K562 (cell line): ENCODE measurements around the gene SPIB. TPM values are rescaled to one million over a fixed set of nuclear protein-coding genes. Genes with fewer than 3 reads are reported as not detected.

Experiments
- CTBP1 ChIP-seq: fragments of 450-650 bp; IDR thresholded peaks from 2 replicates; pipeline ENCODE4 v1.6.1; 2016; ENCODE audit warnings: borderline replicate concordance
- E2F1 ChIP-seq: sonication (generic); formaldehyde crosslinking; IDR thresholded peaks from 2 replicates; pipeline ENCODE4 v1.8.1; 2023; ENCODE audit warnings: mild to moderate bottlenecking, missing genetic modification reagents, moderate library complexity
- E2F4 ChIP-seq: sonication (generic); formaldehyde crosslinking; IDR thresholded peaks from 2 replicates; pipeline ENCODE4 v1.8.0; 2022; ENCODE audit warnings: mild to moderate bottlenecking, low read depth, missing genetic modification reagents
- HMG20A ChIP-seq: fragments of 450-650 bp; formaldehyde crosslinking; conservative IDR thresholded peaks from 2 replicates; pipeline ENCODE4 v1.4.0; 2020; ENCODE audit warnings: mild to moderate bottlenecking, mixed read lengths
- JUNB ChIP-seq: fragments of 450-650 bp; formaldehyde crosslinking; conservative IDR thresholded peaks from 2 replicates; pipeline ENCODE4 v1.4.0; 2020; ENCODE audit warnings: mild to moderate bottlenecking
- MNT ChIP-seq, 2 experiments: fragments of 450-650 bp; conservative IDR thresholded peaks; 2 replicates each; pipeline ENCODE4 v1.6.1; 2017; ENCODE audit warnings: mild to moderate bottlenecking in 2 of 2, moderate library complexity in 2 of 2
- NCOR1 ChIP-seq: fragments of 450-650 bp; IDR thresholded peaks from 2 replicates; pipeline ENCODE4 v1.6.1; 2016; ENCODE audit warnings: mild to moderate bottlenecking, moderate library complexity
- POLR3A ChIP-seq: IDR thresholded peaks from 2 replicates; pipeline ENCODE4 v1.6.1; 2011; ENCODE audit warnings: borderline replicate concordance, mild to moderate bottlenecking, moderate library complexity; ENCODE audit not compliant: insufficient read length, insufficient read depth; ENCODE audit errors: extremely low read depth
- PRPF4 ChIP-seq: fragments of 200-400 bp; formaldehyde crosslinking; IDR thresholded peaks from one replicate; pipeline ENCODE4 v1.6.1; 2017; ENCODE audit warnings: low read length, low read depth, mild to moderate bottlenecking; ENCODE audit not compliant: insufficient read depth, poor library complexity, severe bottlenecking
- TAF7 ChIP-seq: fragments of 450-650 bp; IDR thresholded peaks from 2 replicates; pipeline ENCODE4 v1.6.1; 2016; ENCODE audit warnings: missing genetic modification characterization, missing compliant biosample characterization
- TRIM25 ChIP-seq: fragments of 450-650 bp; IDR thresholded peaks from 2 replicates; pipeline ENCODE4 v1.7.0; 2016; ENCODE audit warnings: borderline replicate concordance
- ZBTB12 ChIP-seq: fragments of 250-450 bp; sonication (Bioruptor Pico); IDR thresholded peaks from 2 replicates; pipeline ENCODE4 v1.4.0; 2020
- ZNF134 ChIP-seq: fragments of 250-450 bp; sonication (Bioruptor Pico); conservative IDR thresholded peaks from 2 replicates; pipeline ENCODE4 v1.4.0; 2020
- ZNF347 ChIP-seq: fragments of 450-650 bp; formaldehyde crosslinking; IDR thresholded peaks from 2 replicates; pipeline ENCODE4 v1.4.0; 2020; ENCODE audit warnings: low read depth, mild to moderate bottlenecking, moderate library complexity
- ZNF655 ChIP-seq: fragments of 250-450 bp; sonication (Bioruptor Pico); IDR thresholded peaks from 2 replicates; pipeline ENCODE4 v1.5.0; 2021
- polyA plus RNA-seq, 8 experiments: library from polyadenylated mRNA; depleted of rRNA in 4 of 8; stranded (reverse) in 5 of 8; unstranded in 3 of 8; fragments of >200 nt; fragmentation: Nextera tagmentation in 2 of 8; fragmentation: Illumina TruSeq in 1 of 8; extraction: Ambion mirVana in 2 of 8; extraction: Trizol in 1 of 8; gene quantifications; 2 replicates each; pipeline versions ENCODE4 v1.2.1 to v1.2.3, GENCODE V29; 2011 to 2014; ENCODE audit warnings: inconsistent platforms in 1 of 8, missing spikeins in 1 of 8
- total RNA-seq, 7 experiments: library from RNA; depleted of rRNA in 6 of 7; stranded (reverse); fragments of >200 nt in 6 of 7; fragmentation: Illumina TruSeq in 2 of 7; extraction: Trizol in 2 of 7; gene quantifications; 2 replicates each; pipeline versions ENCODE4 v1.2.1 to v1.2.3, GENCODE V29; 2011 to 2021; ENCODE audit warnings: low replicate concordance in 1 of 7

Gene SPIB
- total and polyA plus RNA-seq, 9 of the 15 experiments (the other 6 are each of a cell fraction or from before 2014, with no cell fraction given): 0.06 to 1.0 (median 0.43) TPM; not detected in 1

GRCh38 chr19:50434525-50434924, 15.8 kb downstream of the SPIB start (continued):
- TF ChIP-seq TRIM25 (no peak), ZBTB12 (CRISPR knock-in tag) (no peak), ZNF134 (CRISPR knock-in tag) (no peak), E2F1 (CRISPR knock-in tag) (no peak), HMG20A (CRISPR knock-in tag) (no peak), JUNB (CRISPR knock-in tag) (no peak), ZNF347 (CRISPR knock-in tag) (no peak), PRPF4 (no peak), MNT (conservative IDR thresholded peaks at IDR 0.05) (no peak), CTBP1 (peak; percentile 64; the same call in 1 of the 2 replicates), E2F4 (CRISPR knock-in tag) (no peak), ZNF655 (no peak), POLR3A (no peak), TAF7 (tag) (no peak), NCOR1 (no peak)
